ENCODE data around the gene SDK2. TPM values are rescaled to one million over a fixed set of nuclear protein-coding genes. Genes with fewer than 3 reads are reported as not detected.

The SDK2 gene
- total and polyA plus RNA-seq, 7 experiments from 2014 or later, result 0.64 to 14.1 (median 8.2) TPM

DNA sequence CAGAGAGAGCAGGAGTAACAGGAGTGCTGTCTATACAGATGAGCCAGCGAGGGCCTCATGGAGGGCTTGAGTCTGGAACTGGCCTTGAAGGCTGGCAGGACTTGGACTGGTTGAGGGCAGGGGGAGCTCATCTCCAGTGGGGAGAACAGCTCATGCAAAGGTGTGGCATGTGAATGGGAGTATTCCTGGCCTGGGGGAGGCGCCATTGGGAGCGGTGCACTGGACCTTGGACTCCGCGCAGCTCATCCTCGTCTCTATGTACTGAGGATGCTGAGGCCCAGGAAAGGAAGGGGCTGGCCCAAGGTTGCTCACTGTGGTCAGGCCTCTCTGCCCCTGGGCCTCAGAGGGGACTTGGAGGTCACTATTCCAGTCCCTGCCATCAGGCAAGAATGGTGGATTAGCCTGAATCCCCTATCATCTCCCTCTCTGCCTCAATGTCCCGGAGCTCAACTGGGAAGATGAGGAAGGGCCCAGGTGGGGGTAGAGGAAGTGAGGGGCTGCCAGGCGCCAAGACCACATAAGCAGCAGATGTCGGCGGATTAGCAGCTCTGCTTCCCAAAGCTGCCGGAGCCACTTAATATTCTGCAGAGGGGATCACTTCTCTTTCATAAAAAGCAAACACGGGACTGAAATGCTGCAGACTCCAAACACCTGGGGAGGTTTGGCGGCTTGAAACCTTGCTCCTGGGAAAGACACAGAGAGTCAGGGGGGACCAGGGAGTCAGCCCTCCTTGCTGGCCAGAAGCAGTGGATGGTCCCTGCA is 88.9 kb downstream of the SDK2 start:
- peak overlapping the region in 4 of 9 donors; percentile 28 to 75 (median 62) for H3K27ac Mint-ChIP-seq
- CTCF ChIA-PET, result interaction anchor here (0.6 kb wide), 1 partner anchor 146 kb away, joined by 3 read pairs; no protein-coding TSS in a partner anchor

DNA sequence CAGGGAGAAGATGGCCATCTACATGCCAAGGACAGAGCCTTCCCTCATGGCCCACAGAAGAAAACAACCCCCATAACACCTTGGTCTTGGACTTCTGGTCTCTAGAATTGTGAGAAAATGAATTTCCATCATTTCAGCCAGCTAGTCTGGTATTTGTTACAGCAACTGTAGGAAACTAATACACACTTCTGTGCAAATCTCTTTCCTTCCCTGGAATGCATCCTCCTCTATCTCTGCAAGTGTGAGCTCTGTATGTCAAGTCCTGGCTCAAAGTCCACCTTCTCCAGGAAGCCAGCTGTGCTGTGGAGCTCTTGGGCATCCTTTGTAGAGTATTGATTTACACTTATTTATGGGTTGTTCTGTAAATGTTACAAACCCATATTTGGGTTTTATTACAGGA is 89.7 kb downstream of the SDK2 start:
- peak overlapping the region in 4 of 9 donors; percentile 28 to 53 (median 46) for H3K27ac Mint-ChIP-seq
- no peak overlapping the region for H3K4me3 Mint-ChIP-seq
- intact Hi-C loops (cut with micrococcal nuclease), result loop anchor here in 1 of 2 donors (5.0 kb wide), 1 partner anchor 38 kb away; no protein-coding TSS in a partner anchor
- Histone ChIP-seq H3K27me3 (ENCODE audit: control insufficient read depth in 2 of 2, insufficient read depth in 2 of 2, low read length in 2 of 2) (no peaks in the 10 kb centered on the region), H3K27ac (ENCODE audit: low read depth, low read length) (no peak overlapping the region), H3K36me3 (ENCODE audit: control insufficient read depth in 2 of 3, insufficient read depth in 3 of 3, low read length in 3 of 3) (no peaks in the 10 kb centered on the region), H3K4me1 (ENCODE audit: control insufficient read depth in 2 of 2, insufficient read depth in 2 of 2, low read length in 2 of 2) (peaks cover 0 to 4% of the 10 kb centered on the region in 2 donors), H3K9me3 (ENCODE audit: control insufficient read depth in 2 of 3, low read length in 3 of 3) (no peaks in the 10 kb centered on the region), H3K4me3 (ENCODE audit: low read length) (no peak overlapping the region)
- H3K27me3 Mint-ChIP-seq, result peaks cover 0 to 6% (median 0%) of the 10 kb centered on the region in 5 donors
- ChIA-PET CTCF (interaction anchor here (0.6 kb wide), 1 partner anchor 147 kb away, joined by 3 read pairs; no protein-coding TSS in a partner anchor), POLR2A (no interaction called here)
- DNase-seq (no peak), ATAC-seq (no peak)
- peaks cover 0 to 5% (median 0%) of the 10 kb centered on the region in 11 donors for H3K9me3 Mint-ChIP-seq
- H3K4me1 Mint-ChIP-seq, result peaks cover 5 to 53% (median 26%) of the 10 kb centered on the region in 7 donors
- H3K36me3 Mint-ChIP-seq, result peaks cover 0 to 7% (median 0%) of the 10 kb centered on the region in 5 donors

More for the DNA sequence above, 88.9 kb downstream of the SDK2 start:
- Histone ChIP-seq H3K36me3 (ENCODE audit: control insufficient read depth in 2 of 3, insufficient read depth in 3 of 3, low read length in 3 of 3) (no peaks in the 10 kb centered on the region), H3K4me1 (ENCODE audit: control insufficient read depth in 2 of 2, insufficient read depth in 2 of 2, low read length in 2 of 2) (peaks cover 0 to 4% of the 10 kb centered on the region in 2 donors), H3K27ac (ENCODE audit: low read depth, low read length) (no peak overlapping the region), H3K4me3 (ENCODE audit: low read length) (no peak overlapping the region), H3K27me3 (ENCODE audit: control insufficient read depth in 2 of 2, insufficient read depth in 2 of 2, low read length in 2 of 2) (no peaks in the 10 kb centered on the region), H3K9me3 (ENCODE audit: control insufficient read depth in 2 of 3, low read length in 3 of 3) (no peaks in the 10 kb centered on the region)
- Mint-ChIP-seq H3K4me1 (peaks cover 5 to 48% (median 29%) of the 10 kb centered on the region in 7 donors), H3K4me3 (no peak overlapping the region), H3K27me3 (peaks cover 0 to 6% (median 0%) of the 10 kb centered on the region in 5 donors), H3K9me3 (peaks cover 0 to 5% (median 0%) of the 10 kb centered on the region in 11 donors), H3K36me3 (peaks cover 0 to 7% (median 0%) of the 10 kb centered on the region in 5 donors)
- intact Hi-C loops (cut with micrococcal nuclease), result no loop called here
- POLR2A ChIA-PET, result no interaction called here
- DNase-seq (no peak), ATAC-seq (no peak)

DNA sequence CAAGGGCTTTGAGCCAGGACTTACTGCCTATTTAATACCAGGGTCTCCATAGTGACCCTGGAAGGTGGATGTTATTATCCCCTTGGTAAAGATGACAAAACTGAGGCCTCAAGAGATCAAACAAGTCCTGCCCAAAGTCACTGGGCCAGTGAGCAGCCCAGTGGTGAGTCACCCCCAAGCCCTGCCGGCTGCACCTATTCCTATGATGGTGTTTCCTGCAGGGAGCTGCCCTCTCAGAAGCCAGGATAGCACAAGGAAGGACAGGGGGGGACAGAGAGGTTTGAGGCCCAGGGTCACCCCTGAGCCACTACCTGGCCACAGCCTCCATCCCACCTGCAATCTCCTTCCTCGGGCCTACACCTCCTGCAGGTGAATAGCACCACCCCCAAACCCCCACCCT is 90.9 kb downstream of the SDK2 start:
- no peak for ATAC-seq
- intact Hi-C loops (cut with micrococcal nuclease), result loop anchor here in 1 of 2 donors (5.0 kb wide), 1 partner anchor 39 kb away; no protein-coding TSS in a partner anchor
- peaks cover 0 to 5% (median 0%) of the 10 kb centered on the region in 11 donors for H3K9me3 Mint-ChIP-seq
- CTCF ChIA-PET, result no interaction called here
- Histone ChIP-seq H3K36me3 (ENCODE audit: control insufficient read depth in 2 of 3, insufficient read depth in 3 of 3, low read length in 3 of 3) (no peaks in the 10 kb centered on the region), H3K4me3 (ENCODE audit: low read length) (no peak overlapping the region), H3K27ac (ENCODE audit: low read depth, low read length) (no peak overlapping the region), H3K27me3 (ENCODE audit: control insufficient read depth in 2 of 2, insufficient read depth in 2 of 2, low read length in 2 of 2) (no peaks in the 10 kb centered on the region), H3K9me3 (ENCODE audit: control insufficient read depth in 2 of 3, low read length in 3 of 3) (no peaks in the 10 kb centered on the region), H3K4me1 (ENCODE audit: control insufficient read depth in 2 of 2, insufficient read depth in 2 of 2, low read length in 2 of 2) (peaks cover 0 to 4% of the 10 kb centered on the region in 2 donors)
- DNase-seq, result no peak
- peak overlapping the region in 1 of 9 donors; percentile 17 for H3K27ac Mint-ChIP-seq
- H3K4me3 Mint-ChIP-seq, result peak overlapping the region in 3 of 10 donors; percentile 78 to 91 (median 81)
- POLR2A ChIA-PET, result no interaction called here
- H3K4me1 Mint-ChIP-seq, result peaks cover 3 to 52% (median 27%) of the 10 kb centered on the region in 7 donors
- H3K36me3 Mint-ChIP-seq, result peaks cover 0 to 7% (median 0%) of the 10 kb centered on the region in 5 donors
- H3K27me3 Mint-ChIP-seq, result peaks cover 0 to 6% (median 0%) of the 10 kb centered on the region in 5 donors

- Mint-ChIP-seq H3K4me3 (peak overlapping the region in 9 of 10 donors; percentile 78 to 91 (median 86)), H3K27me3 (peaks cover 0 to 4% (median 0%) of the 10 kb centered on the region in 5 donors), H3K36me3 (peaks cover 0 to 5% (median 0%) of the 10 kb centered on the region in 5 donors), H3K4me1 (peaks cover 3 to 50% (median 34%) of the 10 kb centered on the region in 7 donors), H3K9me3 (peaks cover 0 to 5% (median 0%) of the 10 kb centered on the region in 11 donors), H3K27ac (peak overlapping the region in 4 of 9 donors; percentile 69 to 84 (median 76))
- H3K36me3 ChIP-seq (ENCODE audit: control insufficient read depth in 2 of 3, insufficient read depth in 3 of 3, low read length in 3 of 3), result no peaks in the 10 kb centered on the region
- no peak overlapping the region for H3K27ac ChIP-seq (ENCODE audit: low read depth, low read length)
- intact Hi-C loops (cut with micrococcal nuclease), result loop anchor here in 1 of 2 donors (5.0 kb wide), 1 partner anchor 40 kb away; no protein-coding TSS in a partner anchor
- CTCF ChIA-PET, result no interaction called here
- ATAC-seq (no peak), DNase-seq (no peak)
- no peaks in the 10 kb centered on the region for H3K27me3 ChIP-seq (ENCODE audit: control insufficient read depth in 2 of 2, insufficient read depth in 2 of 2, low read length in 2 of 2)
- H3K4me3 ChIP-seq (ENCODE audit: low read length), result no peak overlapping the region
- H3K9me3 ChIP-seq (ENCODE audit: control insufficient read depth in 2 of 3, low read length in 3 of 3), result no peaks in the 10 kb centered on the region
- H3K4me1 ChIP-seq (ENCODE audit: control insufficient read depth in 2 of 2, insufficient read depth in 2 of 2, low read length in 2 of 2), result peaks cover 0 to 4% of the 10 kb centered on the region in 2 donors
- POLR2A ChIA-PET, result no interaction called here
Measured at GRCh38 chr17:73552300-73553048, 91.8 kb downstream of the SDK2 start.

- H3K27ac ChIP-seq (ENCODE audit: low read depth, low read length), result no peak overlapping the region
- H3K36me3 ChIP-seq (ENCODE audit: control insufficient read depth in 2 of 3, insufficient read depth in 3 of 3, low read length in 3 of 3), result no peaks in the 10 kb centered on the region
- ATAC-seq (no peak), DNase-seq (peak in 6 of 9 donors; percentile 6 to 37 (median 24))
- Mint-ChIP-seq H3K27me3 (peaks cover 0 to 3% (median 0%) of the 10 kb centered on the region in 5 donors), H3K4me3 (peak overlapping the region; percentile 75 to 91 (median 84)), H3K4me1 (peaks cover 8 to 55% (median 40%) of the 10 kb centered on the region in 7 donors), H3K9me3 (peaks cover 0 to 5% (median 0%) of the 10 kb centered on the region in 11 donors), H3K27ac (peak overlapping the region in 8 of 9 donors; percentile 49 to 88 (median 74)), H3K36me3 (peaks cover 0 to 4% (median 0%) of the 10 kb centered on the region in 5 donors)
- H3K4me1 ChIP-seq (ENCODE audit: control insufficient read depth in 2 of 2, insufficient read depth in 2 of 2, low read length in 2 of 2), result peaks cover 0 to 4% of the 10 kb centered on the region in 2 donors
- POLR2A ChIA-PET, result no interaction called here
- CTCF ChIA-PET, result no interaction called here
- no peaks in the 10 kb centered on the region for H3K27me3 ChIP-seq (ENCODE audit: control insufficient read depth in 2 of 2, insufficient read depth in 2 of 2, low read length in 2 of 2)
- no peak overlapping the region for H3K4me3 ChIP-seq (ENCODE audit: low read length)
- intact Hi-C loops (cut with micrococcal nuclease), result loop anchor here in 1 of 2 donors (5.0 kb wide), 1 partner anchor 41 kb away; no protein-coding TSS in a partner anchor
- H3K9me3 ChIP-seq (ENCODE audit: control insufficient read depth in 2 of 3, low read length in 3 of 3), result no peaks in the 10 kb centered on the region
Measured at GRCh38 chr17:73551759-73552158, 92.5 kb downstream of the SDK2 start.

DNA sequence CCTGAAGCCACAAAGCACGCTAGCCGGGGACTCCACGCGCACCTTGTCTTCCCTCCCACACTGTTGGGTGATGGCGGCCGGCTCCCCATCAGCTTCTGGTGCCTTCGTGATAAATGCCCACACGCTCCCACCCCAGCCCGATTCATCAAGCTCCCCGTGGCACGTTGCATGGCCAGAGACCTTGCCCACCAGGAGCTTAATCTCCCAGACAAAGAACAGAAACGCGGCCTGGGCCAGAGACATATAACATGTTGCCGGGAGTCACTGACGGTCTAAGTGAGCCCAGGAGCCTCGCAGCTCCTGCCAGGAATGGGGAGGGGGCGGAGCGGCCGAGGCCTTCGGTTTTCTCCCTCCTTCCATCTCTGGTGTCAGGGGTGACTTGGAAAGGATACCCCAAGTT is 93.1 kb downstream of the SDK2 start:
- DNase-seq (no peak), ATAC-seq (no peak)
- ChIA-PET CTCF (no interaction called here), POLR2A (no interaction called here)
- Mint-ChIP-seq H3K4me1 (peaks cover 8 to 56% (median 41%) of the 10 kb centered on the region in 7 donors), H3K27me3 (peaks cover 0 to 3% (median 0%) of the 10 kb centered on the region in 5 donors), H3K9me3 (peaks cover 0 to 5% (median 0%) of the 10 kb centered on the region in 11 donors), H3K4me3 (peak overlapping the region in 1 of 10 donors; percentile 83), H3K27ac (peak overlapping the region in 3 of 9 donors; percentile 10 to 81 (median 11)), H3K36me3 (peaks cover 0 to 4% (median 0%) of the 10 kb centered on the region in 5 donors)
- H3K27ac ChIP-seq (ENCODE audit: low read depth, low read length), result no peak overlapping the region
- H3K27me3 ChIP-seq (ENCODE audit: control insufficient read depth in 2 of 2, insufficient read depth in 2 of 2, low read length in 2 of 2), result no peaks in the 10 kb centered on the region
- no peak overlapping the region for H3K4me3 ChIP-seq (ENCODE audit: low read length)
- H3K4me1 ChIP-seq (ENCODE audit: control insufficient read depth in 2 of 2, insufficient read depth in 2 of 2, low read length in 2 of 2), result peaks cover 0 to 4% of the 10 kb centered on the region in 2 donors
- intact Hi-C loops (cut with micrococcal nuclease), result loop anchor here in 1 of 2 donors (5.0 kb wide), 1 partner anchor 41 kb away; no protein-coding TSS in a partner anchor
- no peaks in the 10 kb centered on the region for H3K36me3 ChIP-seq (ENCODE audit: control insufficient read depth in 2 of 3, insufficient read depth in 3 of 3, low read length in 3 of 3)
- no peaks in the 10 kb centered on the region for H3K9me3 ChIP-seq (ENCODE audit: control insufficient read depth in 2 of 3, low read length in 3 of 3)

Data from naive thymus-derived CD4-positive, alpha-beta T cell (primary cell).